Tibial nerve (tissue), 3 donors: Measurements from ENCODE around the gene GTF3C1.

Source experiments
- POLR2A ChIP-seq, 2 donors: fragments of 450-650 bp; IDR thresholded peaks; one replicate each; pipeline ENCODE4 v1.6.1; 2017; ENCODE audit warnings: antibody characterized with exemption in 2 of 2, mild to moderate bottlenecking in 2 of 2, moderate library complexity in 2 of 2
- TF ChIP-seq, protein P1 (sequence below), 5 experiments: fragments of 200-600 bp in 3 of 5; fragments of 450-650 bp in 2 of 5; sonication (generic) in 3 of 5; IDR thresholded peaks; one replicate each; pipeline ENCODE4 v1.5.1; 2016 to 2019; ENCODE audit warnings: antibody characterized with exemption in 5 of 5, mild to moderate bottlenecking in 3 of 5, moderate library complexity in 2 of 5

DNA sequence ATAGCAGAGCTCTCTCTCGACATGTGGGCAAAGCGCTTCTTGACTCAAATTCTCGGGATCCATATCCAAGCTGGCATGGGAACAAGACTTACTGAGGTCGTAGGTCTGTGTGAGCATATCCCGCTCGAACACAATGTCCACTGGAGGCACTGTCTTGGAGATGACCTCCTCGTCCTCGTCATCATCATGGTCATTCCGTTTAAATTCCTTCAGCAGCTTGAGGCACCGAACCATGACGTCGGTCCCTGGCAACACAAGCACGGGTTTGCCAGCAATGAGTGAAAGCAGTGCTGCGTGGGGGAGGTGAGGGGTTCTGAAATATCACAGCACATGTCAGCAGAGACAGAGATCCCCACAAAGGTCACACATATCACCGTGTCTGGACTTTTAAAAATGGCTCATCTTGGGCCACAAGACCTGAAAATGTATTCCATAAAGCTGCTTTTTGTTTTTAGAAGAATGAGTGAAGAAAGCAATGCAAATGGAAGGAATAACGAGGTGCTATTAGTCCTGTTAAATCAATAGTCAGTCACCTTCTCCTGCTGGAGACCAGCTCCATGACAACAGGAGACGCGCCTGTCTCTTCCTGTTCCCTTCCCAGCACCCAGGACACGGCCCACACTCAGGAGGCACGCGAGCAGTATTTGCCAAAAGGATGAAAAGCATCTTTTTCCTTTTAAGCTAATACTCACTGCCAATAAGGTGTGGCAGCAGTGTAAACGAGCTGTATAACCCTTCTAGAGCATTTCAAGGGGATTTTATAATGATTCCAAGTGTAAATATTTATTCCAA is 37.9 kb downstream of the GTF3C1 start:
- TF ChIP-seq, protein P1, sequence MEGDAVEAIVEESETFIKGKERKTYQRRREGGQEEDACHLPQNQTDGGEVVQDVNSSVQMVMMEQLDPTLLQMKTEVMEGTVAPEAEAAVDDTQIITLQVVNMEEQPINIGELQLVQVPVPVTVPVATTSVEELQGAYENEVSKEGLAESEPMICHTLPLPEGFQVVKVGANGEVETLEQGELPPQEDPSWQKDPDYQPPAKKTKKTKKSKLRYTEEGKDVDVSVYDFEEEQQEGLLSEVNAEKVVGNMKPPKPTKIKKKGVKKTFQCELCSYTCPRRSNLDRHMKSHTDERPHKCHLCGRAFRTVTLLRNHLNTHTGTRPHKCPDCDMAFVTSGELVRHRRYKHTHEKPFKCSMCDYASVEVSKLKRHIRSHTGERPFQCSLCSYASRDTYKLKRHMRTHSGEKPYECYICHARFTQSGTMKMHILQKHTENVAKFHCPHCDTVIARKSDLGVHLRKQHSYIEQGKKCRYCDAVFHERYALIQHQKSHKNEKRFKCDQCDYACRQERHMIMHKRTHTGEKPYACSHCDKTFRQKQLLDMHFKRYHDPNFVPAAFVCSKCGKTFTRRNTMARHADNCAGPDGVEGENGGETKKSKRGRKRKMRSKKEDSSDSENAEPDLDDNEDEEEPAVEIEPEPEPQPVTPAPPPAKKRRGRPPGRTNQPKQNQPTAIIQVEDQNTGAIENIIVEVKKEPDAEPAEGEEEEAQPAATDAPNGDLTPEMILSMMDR (IDR thresholded peaks at IDR 0.05): no peak
- no peak for TF ChIP-seq POLR2A (IDR thresholded peaks at IDR 0.05)
